GM19035 (cell line): ENCODE measurements around the gene ALDH2.
"Not testable (repeated sequence)": the region's sequence is repeated elsewhere in the genome, so short reads cannot be mapped to it uniquely, and the experiment has no call there.

Source experiments
- ATAC-seq: cut with Tn5 transposase; IDR thresholded peaks from one replicate; pipeline ENCODE4 v1.9.1; 2021; ENCODE audit not compliant: unreplicated experiment

Gene ALDH2

GRCh38 chr12:111785651-111786050 lies 18.9 kb downstream of the ALDH2 start:
- ATAC-seq: no peak

- no peak for ATAC-seq
Measured at GRCh38 chr12:111788178-111788654, 21.5 kb downstream of the ALDH2 start.

- no peak for ATAC-seq
Measured at GRCh38 chr12:111789779-111790178, 23.0 kb downstream of the ALDH2 start.

GRCh38 chr12:111791507-111791906 lies 24.8 kb downstream of the ALDH2 start:
- no peak for ATAC-seq

- no peak for ATAC-seq
Measured at GRCh38 chr12:111792155-111792855, 25.6 kb downstream of the ALDH2 start.

- ATAC-seq: no peak
Measured at GRCh38 chr12:111792856-111793235, 26.1 kb downstream of the ALDH2 start.

GRCh38 chr12:111798182-111798581 lies 31.4 kb downstream of the ALDH2 start:
- no peak for ATAC-seq

GRCh38 chr12:111799758-111800157 lies 33.0 kb downstream of the ALDH2 start:
- no peak for ATAC-seq

GRCh38 chr12:111803038-111803626 lies 36.4 kb downstream of the ALDH2 start:
- no peak for ATAC-seq

GRCh38 chr12:111803851-111804250 lies 37.1 kb downstream of the ALDH2 start:
- no peak for ATAC-seq

GRCh38 chr12:111806304-111806703 lies 39.6 kb downstream of the ALDH2 start:
- ATAC-seq: no peak

- no peak for ATAC-seq
Measured at GRCh38 chr12:111807232-111807631, 40.5 kb downstream of the ALDH2 start.

GRCh38 chr12:111812881-111813741 lies 46.4 kb downstream of the ALDH2 start:
- ATAC-seq: peak; percentile 72

- no peak for ATAC-seq
Measured at GRCh38 chr12:111816065-111816615, 49.4 kb downstream of the ALDH2 start.

- ATAC-seq: not testable (repeated sequence)
Measured at GRCh38 chr12:111816898-111817297, 50.2 kb downstream of the ALDH2 start.

- no peak for ATAC-seq
Measured at GRCh38 chr12:111818340-111818739, 51.6 kb downstream of the ALDH2 start.

- no peak for ATAC-seq
Measured at GRCh38 chr12:111819191-111820158, 52.7 kb downstream of the ALDH2 start.

- ATAC-seq: not testable (repeated sequence)
Measured at GRCh38 chr12:111820828-111821227, 54.1 kb downstream of the ALDH2 start.

- ATAC-seq: no peak
Measured at GRCh38 chr12:111822886-111823285, 56.2 kb downstream of the ALDH2 start.

GRCh38 chr12:111823891-111824290 lies 57.2 kb downstream of the ALDH2 start:
- no peak for ATAC-seq
